ENCODE results near the gene MAGED1.
"Not testable (repeated sequence)": the region's sequence is repeated elsewhere in the genome, so short reads cannot be mapped to it uniquely, and the experiment has no call there.

MAGED1 gene

GRCh38 chrX:51893931-51894696 is 691 bp downstream of the MAGED1 start:
- in situ Hi-C loops (cut with MboI; ENCODE audit: low pct_unique_long_range_greater_than_20kb, low sequenced_read_pairs) = no loop called here
- peak; percentile 28 for DNase-seq

DNA sequence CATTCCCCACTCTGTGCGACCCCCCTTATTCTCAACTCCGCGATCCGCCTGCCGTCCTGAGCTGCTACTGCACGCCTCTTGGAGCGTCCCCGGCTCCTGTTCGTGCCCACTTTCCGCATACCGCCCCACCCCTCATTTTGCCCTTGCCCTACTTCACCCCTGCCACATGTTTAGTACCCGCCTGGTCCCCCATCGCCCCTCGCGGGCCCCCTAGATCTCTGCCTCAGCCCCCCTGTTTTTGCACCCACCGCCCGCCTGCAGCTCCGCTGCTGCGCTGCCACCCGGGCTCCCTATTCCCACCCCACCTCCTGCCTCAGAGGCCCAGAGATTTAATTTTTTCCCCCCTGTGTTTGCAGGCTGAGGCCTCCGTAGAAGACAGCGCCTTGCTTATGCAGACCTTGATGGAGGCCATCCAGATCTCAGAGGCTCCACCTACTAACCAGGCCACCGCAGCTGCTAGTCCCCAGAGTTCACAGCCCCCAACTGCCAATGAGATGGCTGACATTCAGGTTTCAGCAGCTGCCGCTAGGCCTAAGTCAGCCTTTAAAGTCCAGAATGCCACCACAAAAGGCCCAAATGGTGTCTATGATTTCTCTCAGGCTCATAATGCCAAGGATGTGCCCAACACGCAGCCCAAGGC is 1.4 kb downstream of the MAGED1 start:
- no peak for DNase-seq
- in situ Hi-C loops (cut with MboI; ENCODE audit: low pct_unique_long_range_greater_than_20kb, low sequenced_read_pairs) = no loop called here

DNA sequence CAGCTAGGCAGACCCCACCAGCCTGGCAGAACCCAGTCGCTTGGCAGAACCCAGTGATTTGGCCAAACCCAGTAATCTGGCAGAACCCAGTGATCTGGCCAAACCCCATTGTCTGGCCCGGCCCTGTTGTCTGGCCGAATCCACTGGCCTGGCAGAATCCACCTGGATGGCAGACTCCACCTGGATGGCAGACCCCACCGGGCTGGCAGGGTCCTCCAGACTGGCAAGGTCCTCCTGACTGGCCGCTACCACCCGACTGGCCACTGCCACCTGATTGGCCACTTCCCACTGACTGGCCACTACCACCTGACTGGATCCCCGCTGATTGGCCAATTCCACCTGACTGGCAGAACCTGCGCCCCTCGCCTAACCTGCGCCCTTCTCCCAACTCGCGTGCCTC is 3.2 kb downstream of the MAGED1 start:
- in situ Hi-C loops (cut with MboI; ENCODE audit: low pct_unique_long_range_greater_than_20kb, low sequenced_read_pairs) = no loop called here
- DNase-seq = no peak

DNA sequence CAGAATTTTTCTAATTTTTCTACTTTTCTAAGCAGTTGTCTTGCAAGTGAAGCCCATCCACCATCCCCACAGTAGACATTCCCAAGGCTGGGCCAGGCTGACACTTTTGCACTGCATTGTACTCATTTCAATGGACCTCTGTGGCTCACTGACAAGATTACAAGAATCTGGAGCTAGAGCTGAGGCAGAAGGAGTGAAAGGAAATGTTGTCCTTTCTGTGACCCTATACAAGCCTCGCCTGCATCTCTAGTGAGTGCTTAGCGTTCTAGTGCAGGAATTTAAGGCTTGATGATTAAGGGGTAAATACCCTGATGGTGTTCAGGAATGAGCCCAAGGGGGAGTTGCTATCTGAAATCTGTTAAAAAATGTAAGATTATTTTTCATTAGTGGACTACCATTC is 6.3 kb downstream of the MAGED1 start:
- in situ Hi-C loops (cut with MboI; ENCODE audit: low pct_unique_long_range_greater_than_20kb, low sequenced_read_pairs) = no loop called here
- no peak for DNase-seq

GRCh38 chrX:51902510-51903050 is 9.2 kb downstream of the MAGED1 start:
- in situ Hi-C loops (cut with MboI; ENCODE audit: low pct_unique_long_range_greater_than_20kb, low sequenced_read_pairs) = no loop called here
- DNase-seq = no peak

GRCh38 chrX:51905152-51905551 is 11.7 kb downstream of the MAGED1 start:
- DNase-seq; in situ Hi-C loops (cut with MboI; ENCODE audit: low pct_unique_long_range_greater_than_20kb, low sequenced_read_pairs): not testable (repeated sequence)

- no peak for DNase-seq
- in situ Hi-C loops (cut with MboI; ENCODE audit: low pct_unique_long_range_greater_than_20kb, low sequenced_read_pairs) = no loop called here
Observed at GRCh38 chrX:51905711-51906110, 12.3 kb downstream of the MAGED1 start.

- in situ Hi-C loops (cut with MboI; ENCODE audit: low pct_unique_long_range_greater_than_20kb, low sequenced_read_pairs) = no loop called here
Observed at GRCh38 chrX:51917604-51918003, 24.2 kb downstream of the MAGED1 start.

GRCh38 chrX:51922561-51922960 is 29.1 kb downstream of the MAGED1 start:
- in situ Hi-C loops (cut with MboI; ENCODE audit: low pct_unique_long_range_greater_than_20kb, low sequenced_read_pairs) = no loop called here
- no peak for DNase-seq

More at GRCh38 chrX:51917604-51918003, 24.2 kb downstream of the MAGED1 start:
- peak; percentile 10 for DNase-seq

- in situ Hi-C loops (cut with MboI; ENCODE audit: low pct_unique_long_range_greater_than_20kb, low sequenced_read_pairs) = no loop called here
- no peak for DNase-seq
Observed at GRCh38 chrX:51931566-51932150, 38.2 kb downstream of the MAGED1 start.

All from KBM-7 (cell line).